ENCODE measurements around the gene GLRX.

- TF ChIP-seq CTCF (IDR thresholded peaks at IDR 0.05) (no peak), POLR2A (IDR thresholded peaks at IDR 0.05) (no peak)
Measured at GRCh38 chr5:95773335-95774059, 49.0 kb downstream of the GLRX start.

Measured in heart left ventricle (tissue), 13 donors.